GM19467 (cell line): ENCODE measurements around the gene BANF2.
"Not testable (repeated sequence)": the region's sequence is repeated elsewhere in the genome, so short reads cannot be mapped to it uniquely, and the experiment has no call there.

Experiments
- ATAC-seq: cut with Tn5 transposase; IDR thresholded peaks from one replicate; pipeline ENCODE4 v1.9.1; 2021; ENCODE audit warnings: mild to moderate bottlenecking, moderate library complexity; ENCODE audit not compliant: unreplicated experiment

BANF2 gene

DNA sequence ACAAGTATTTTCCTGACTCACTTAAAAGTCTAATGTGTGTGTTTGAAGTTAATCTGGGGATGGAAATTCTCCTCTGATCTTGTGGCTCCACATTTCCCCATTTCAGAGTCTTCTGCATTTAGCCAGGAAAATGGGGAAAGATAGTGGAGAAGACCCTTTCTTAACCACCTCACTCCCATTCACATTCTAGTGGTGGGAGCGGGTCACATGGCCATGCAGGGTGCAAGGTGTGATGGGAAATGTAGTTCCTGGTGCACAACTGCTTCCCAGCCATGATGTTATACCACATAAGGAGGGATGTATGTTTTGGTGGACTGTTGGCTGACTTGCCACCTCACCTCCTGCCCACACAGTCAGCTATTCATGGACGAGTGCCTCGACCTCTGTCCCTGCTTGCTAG lies 61.8 kb downstream of the BANF2 start:
- no peak for ATAC-seq

DNA sequence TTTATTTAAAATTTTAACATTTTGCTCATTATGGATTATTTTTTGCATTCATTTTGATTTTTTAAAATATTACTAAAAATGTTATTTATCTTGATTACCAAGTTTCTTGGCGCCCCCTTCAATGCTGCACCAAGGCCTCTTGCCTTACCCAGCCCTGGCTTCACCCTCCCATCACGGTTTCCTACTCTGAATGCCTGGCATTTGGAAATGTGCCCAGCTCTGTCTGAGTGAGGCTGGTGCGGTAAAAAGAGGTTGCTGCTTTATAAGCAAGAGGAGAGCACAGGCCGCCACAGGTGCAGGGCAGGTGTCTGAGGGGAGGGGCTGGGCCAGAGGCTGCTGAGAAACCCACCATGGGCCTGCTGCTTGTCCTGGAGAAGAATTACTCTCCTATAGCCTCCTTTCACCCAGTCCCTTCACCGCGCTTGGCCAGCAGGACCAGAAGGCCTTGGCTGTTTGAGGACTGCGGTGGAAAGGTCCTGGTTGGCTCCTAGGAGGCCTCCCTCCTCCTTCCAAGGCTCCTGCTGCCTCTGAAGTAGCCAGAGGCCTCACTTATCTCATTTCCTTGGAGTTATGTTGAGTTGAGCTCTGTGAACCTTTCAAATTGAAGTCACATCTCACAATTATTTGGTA lies 62.6 kb downstream of the BANF2 start:
- ATAC-seq = no peak

- ATAC-seq = no peak
Observed at GRCh38 chr20:17762873-17763557, 63.2 kb downstream of the BANF2 start.

DNA sequence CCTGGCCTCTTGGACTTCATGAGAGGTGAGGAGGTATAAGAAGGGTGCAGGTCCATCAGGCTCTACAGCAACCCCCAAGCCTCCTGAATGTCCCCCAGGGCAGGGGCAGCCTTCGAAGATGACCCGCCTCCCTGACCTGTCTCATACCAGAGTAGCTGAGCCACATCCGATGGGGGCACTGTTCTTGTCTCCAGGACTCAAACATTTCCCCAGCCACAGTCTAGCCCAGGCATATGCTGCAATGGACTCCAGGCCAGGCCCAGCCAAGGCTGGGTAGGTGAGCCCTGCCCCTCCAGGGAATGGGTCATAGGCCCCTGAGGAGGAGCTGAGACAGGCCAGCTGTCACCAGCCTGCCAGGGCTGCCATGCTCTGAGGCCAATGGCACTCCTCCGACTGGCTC lies 65.3 kb downstream of the BANF2 start:
- ATAC-seq = no peak

- no peak for ATAC-seq
Observed at GRCh38 chr20:17765584-17765983, 65.8 kb downstream of the BANF2 start.

DNA sequence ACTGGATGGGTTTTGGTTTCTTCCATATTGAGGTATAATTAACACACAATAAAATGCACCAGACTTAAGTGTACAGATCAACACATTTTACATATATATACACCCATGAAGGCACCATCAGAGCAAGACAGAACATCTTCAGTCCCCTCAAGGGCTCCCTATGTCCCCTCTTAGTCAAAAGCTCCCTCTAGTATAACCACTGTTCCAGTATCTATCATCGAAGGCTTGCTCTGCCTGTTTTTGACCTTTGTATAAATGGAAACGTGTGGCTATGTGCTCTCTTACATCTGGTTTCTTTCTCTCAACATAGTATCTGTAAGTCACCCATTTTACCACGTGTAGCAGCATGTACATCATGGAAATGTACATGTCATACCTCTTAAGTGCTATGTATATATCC lies 66.5 kb downstream of the BANF2 start:
- no peak for ATAC-seq

DNA sequence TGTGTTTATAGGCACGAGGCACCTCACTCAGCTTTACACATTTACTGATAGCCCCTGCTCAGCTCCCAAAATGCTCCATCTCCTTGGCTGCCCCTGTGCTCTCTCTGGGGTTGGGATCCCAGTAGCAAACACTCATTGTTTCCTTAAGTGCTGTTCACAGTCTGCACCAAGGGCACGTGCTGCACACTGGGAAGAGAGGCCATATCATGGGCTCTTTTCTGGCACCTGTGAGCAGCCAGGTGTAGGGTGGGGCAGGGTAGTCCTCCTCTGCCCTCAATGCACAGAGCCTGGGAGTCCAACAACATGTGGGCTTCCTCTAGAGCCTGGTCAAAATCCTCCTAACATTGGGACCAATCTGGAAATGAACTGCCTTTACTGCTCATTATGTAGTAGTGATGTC lies 67.9 kb downstream of the BANF2 start:
- ATAC-seq = no peak

DNA sequence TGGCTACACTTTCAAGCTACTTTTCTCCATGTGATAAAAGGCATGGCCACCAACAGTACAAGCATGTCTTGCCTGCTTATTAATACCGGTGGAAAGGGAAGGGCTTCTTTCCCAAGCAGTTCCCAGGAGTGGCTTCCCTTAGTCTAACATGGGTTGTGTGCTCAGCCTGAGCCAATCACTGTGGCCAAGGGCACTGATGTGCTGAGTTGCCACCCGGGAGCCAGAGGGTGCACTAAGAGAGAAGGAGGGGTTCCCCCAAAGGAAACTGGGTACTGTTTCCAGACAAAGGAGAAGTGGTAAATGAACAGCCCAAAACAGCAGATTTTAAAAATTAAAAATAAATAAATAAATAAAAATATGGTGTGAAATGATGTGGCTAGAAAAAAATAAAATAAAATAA lies 68.5 kb downstream of the BANF2 start:
- ATAC-seq = no peak

DNA sequence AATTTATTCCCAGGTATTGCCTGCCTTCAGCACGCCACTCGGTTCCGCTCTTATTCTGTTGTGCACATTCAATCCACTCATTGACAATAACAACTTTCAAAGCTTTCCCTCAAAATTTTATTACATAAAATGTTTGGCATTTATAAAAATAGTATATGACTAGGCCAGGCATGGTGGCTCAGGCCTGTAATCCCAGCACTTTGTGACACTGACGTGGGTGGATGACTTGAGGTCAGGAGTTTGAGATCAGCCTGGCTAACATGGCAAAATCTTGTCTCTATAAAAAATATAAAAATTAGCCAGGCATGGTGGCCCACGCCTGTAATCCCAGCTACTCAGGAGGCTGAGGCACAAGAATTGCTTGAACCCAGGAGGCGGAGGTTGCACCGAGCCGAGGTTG lies 70.0 kb downstream of the BANF2 start:
- not testable (repeated sequence) for ATAC-seq

GRCh38 chr20:17771206-17772004 lies 71.6 kb downstream of the BANF2 start:
- ATAC-seq = no peak

- ATAC-seq = no peak
Observed at GRCh38 chr20:17772005-17772343, 72.2 kb downstream of the BANF2 start.

DNA sequence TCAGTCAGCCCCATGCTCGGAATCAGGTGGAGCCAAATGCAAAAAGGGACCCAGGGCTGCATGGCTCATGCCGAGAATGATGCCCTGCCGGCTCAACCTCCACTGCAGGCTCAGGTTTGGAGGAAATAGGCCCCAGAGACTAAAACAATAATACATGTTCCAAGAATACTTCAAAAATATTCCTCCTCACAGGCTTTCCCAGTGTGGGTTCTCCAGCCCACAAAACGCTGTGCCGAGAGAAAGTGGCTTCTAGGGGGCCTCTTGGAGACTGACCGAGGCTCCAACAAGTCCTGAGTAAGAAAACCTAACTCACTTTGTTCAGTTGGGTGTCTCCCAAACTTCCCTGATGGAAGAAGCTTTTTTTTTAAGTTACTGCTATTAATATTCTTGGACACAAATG lies 73.9 kb downstream of the BANF2 start:
- ATAC-seq = no peak

GRCh38 chr20:17775600-17775999 lies 75.8 kb downstream of the BANF2 start:
- ATAC-seq = no peak

DNA sequence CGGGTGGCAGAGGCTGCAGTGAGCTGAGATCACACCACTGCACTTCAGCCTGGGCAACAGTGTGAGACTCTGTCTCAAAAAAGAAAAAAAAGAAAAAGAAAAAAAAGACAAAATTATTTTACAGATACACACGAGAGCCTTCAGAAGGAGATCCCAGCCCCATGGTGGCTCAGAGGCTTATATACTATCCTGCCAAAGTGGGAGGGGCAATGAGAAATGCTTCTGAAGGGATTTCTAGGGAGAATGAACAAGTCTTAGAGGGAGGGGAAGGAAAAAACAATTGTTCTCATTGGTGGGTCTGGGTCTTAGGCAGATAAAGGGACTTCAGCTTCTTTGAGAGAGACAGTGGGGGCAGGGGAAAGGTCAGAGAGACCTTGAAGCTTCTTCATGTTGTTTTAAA lies 76.8 kb downstream of the BANF2 start:
- no peak for ATAC-seq

- not testable (repeated sequence) for ATAC-seq
Observed at GRCh38 chr20:17779011-17779410, 79.2 kb downstream of the BANF2 start.

DNA sequence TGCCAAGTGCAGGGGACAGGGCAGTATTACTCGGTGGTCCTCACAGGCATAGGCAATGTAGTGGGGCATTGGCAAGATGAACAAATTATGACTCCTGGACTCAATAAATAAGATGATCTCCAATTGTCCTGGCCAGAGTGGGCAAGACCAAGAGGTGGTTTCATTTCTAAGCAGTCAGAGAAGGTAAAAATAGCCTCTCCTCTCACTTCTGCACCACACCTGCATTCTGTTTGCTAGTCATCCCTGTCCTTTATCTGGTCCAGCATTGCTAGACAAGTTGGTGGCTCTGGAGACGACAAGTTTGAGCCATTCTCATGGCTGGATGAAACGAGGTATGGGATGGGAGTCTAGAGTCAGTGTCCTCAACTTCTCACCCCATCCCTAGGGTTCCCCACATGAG lies 83.0 kb downstream of the BANF2 start:
- ATAC-seq = peak; percentile 58

GRCh38 chr20:17783671-17784070 lies 83.9 kb downstream of the BANF2 start:
- no peak for ATAC-seq

- no peak for ATAC-seq
Observed at GRCh38 chr20:17785007-17785406, 85.2 kb downstream of the BANF2 start.
